Neural progenitor cell (in vitro differentiated cells): Measurements from ENCODE around the gene NFATC2IP. TPM values are rescaled to one million over a fixed set of nuclear protein-coding genes. Genes with fewer than 3 reads are reported as not detected.

Experiments
- DNase-seq: peaks from one replicate; pipeline ENCODE4 v3.0.0-alpha.2; 2016; ENCODE audit warnings: low spot score
- H2AFZ ChIP-seq: fragments of 200-600 bp; sonication (generic); replicated peaks from 2 replicates; pipeline ENCODE4 v1.6.1; 2016; ENCODE audit warnings: antibody characterized with exemption
- H3F3A ChIP-seq: fragments of 200-600 bp; sonication (generic); 2 replicates; pipeline ENCODE4 v1.6.1; 2016; ENCODE audit warnings: antibody characterized with exemption, low read depth
- H3K27ac ChIP-seq: fragments of 200-600 bp; sonication (generic); 2 replicates; pipeline ENCODE4 v1.5.1; 2016; ENCODE audit warnings: mild to moderate bottlenecking
- H3K27me3 ChIP-seq: fragments of 200-600 bp; sonication (generic); 2 replicates; pipeline ENCODE4 v1.6.1; 2016; ENCODE audit warnings: mild to moderate bottlenecking, moderate library complexity
- H3K36me3 ChIP-seq: fragments of 200-600 bp; sonication (generic); 2 replicates; pipeline ENCODE4 v1.5.1; 2016
- H3K4me1 ChIP-seq: fragments of 200-600 bp; sonication (generic); 2 replicates; pipeline ENCODE4 v1.6.1; 2016; ENCODE audit warnings: mixed run types
- H3K4me2 ChIP-seq: fragments of 200-600 bp; sonication (generic); 2 replicates; pipeline ENCODE4 v1.6.1; 2016
- H3K4me3 ChIP-seq: fragments of 200-600 bp; sonication (generic); 2 replicates; pipeline ENCODE4 v1.5.1; 2016
- H3K79me2 ChIP-seq: fragments of 200-600 bp; sonication (generic); 2 replicates; pipeline ENCODE4 v1.6.1; 2016; ENCODE audit warnings: low read depth
- H3K9ac ChIP-seq: fragments of 200-600 bp; sonication (generic); 2 replicates; pipeline ENCODE4 v1.6.1; 2016
- H3K9me3 ChIP-seq: fragments of 200-600 bp; sonication (generic); 2 replicates; pipeline ENCODE4 v1.5.1; 2016; ENCODE audit warnings: low read depth
- H4K20me1 ChIP-seq: fragments of 200-600 bp; sonication (generic); 2 replicates; pipeline ENCODE4 v1.6.1; 2016; ENCODE audit warnings: low read depth
- H3K27ac Mint-ChIP-seq: 3 replicates; pipeline ENCODE4 v1.8.0; 2021; ENCODE audit warnings: mixed read lengths
- H3K27me3 Mint-ChIP-seq: 2 replicates; pipeline ENCODE4 v1.8.0; 2022; ENCODE audit warnings: low read depth, mild to moderate bottlenecking, inconsistent platforms, moderate library complexity, mixed read lengths; ENCODE audit not compliant: insufficient read depth
- H3K36me3 Mint-ChIP-seq: 3 replicates; pipeline ENCODE4 v1.8.0; 2021; ENCODE audit warnings: mixed read lengths
- H3K4me1 Mint-ChIP-seq: 3 replicates; pipeline ENCODE4 v1.8.0; 2021; ENCODE audit warnings: mixed read lengths
- H3K4me3 Mint-ChIP-seq: 3 replicates; pipeline ENCODE4 v1.8.0; 2021; ENCODE audit warnings: mild to moderate bottlenecking, moderate library complexity, mixed read lengths
- H3K9me3 Mint-ChIP-seq: 3 replicates; pipeline ENCODE4 v1.8.0; 2020; ENCODE audit warnings: mixed read lengths
- CTCF ChIP-seq: fragments of 200-600 bp; sonication (generic); IDR thresholded peaks from 2 replicates; pipeline ENCODE4 v1.5.1; 2017; ENCODE audit warnings: antibody characterized with exemption, mild to moderate bottlenecking
- EZH2 ChIP-seq: fragments of 200-600 bp; sonication (generic); IDR thresholded peaks from 2 replicates; pipeline ENCODE4 v1.6.1; 2017; ENCODE audit warnings: antibody characterized with exemption, mild to moderate bottlenecking, moderate library complexity
- EZH2phosphoT487 ChIP-seq: fragments of 200-600 bp; sonication (generic); IDR thresholded peaks from 2 replicates; pipeline ENCODE4 v1.6.1; 2017; ENCODE audit warnings: antibody characterized with exemption
- total RNA-seq: library from RNA; depleted of rRNA; stranded (reverse); fragments of >200 nt; gene quantifications from 2 replicates; pipeline ENCODE4 v1.2.3, GENCODE V29; 2015; ENCODE audit warnings: low replicate concordance

The NFATC2IP gene
- total RNA-seq, 1 donor from 2014 or later: 33.2 TPM

GRCh38 chr16:28946681-28947080 is 4.1 kb upstream of the NFATC2IP start:
- H3K9me3 ChIP-seq: no peaks in the 10 kb centered on the region

GRCh38 chr16:28951410-28951943 is 740 bp downstream of the NFATC2IP start:
- H3K27ac Mint-ChIP-seq: peak overlapping the region; percentile 82
- TF ChIP-seq EZH2phosphoT487 (no peak), EZH2 (no peak), CTCF (no peak)
- H2AFZ ChIP-seq: peak overlapping the region; percentile 74

More at GRCh38 chr16:28946681-28947080, 4.1 kb upstream of the NFATC2IP start:
- Histone ChIP-seq H3K4me1 (no peaks in the 10 kb centered on the region), H3K4me3 (no peak overlapping the region), H3K27ac (no peak overlapping the region), H3K36me3 (no peaks in the 10 kb centered on the region), H3F3A (peaks cover 10% of the 10 kb centered on the region), H3K79me2 (peaks cover 9% of the 10 kb centered on the region), H3K4me2 (no peak overlapping the region), H3K9ac (no peak overlapping the region), H4K20me1 (peaks cover under 1% of the 10 kb centered on the region), H3K27me3 (peaks cover 19% of the 10 kb centered on the region), H2AFZ (no peak overlapping the region)
- no peak overlapping the region for H3K27ac Mint-ChIP-seq
- DNase-seq: no peak
- TF ChIP-seq EZH2 (no peak), CTCF (no peak), EZH2phosphoT487 (no peak)
- peaks cover 22% of the 10 kb centered on the region for H3K4me1 Mint-ChIP-seq
- no peaks in the 10 kb centered on the region for H3K36me3 Mint-ChIP-seq
- no peak overlapping the region for H3K4me3 Mint-ChIP-seq
- H3K27me3 Mint-ChIP-seq: peaks cover 5% of the 10 kb centered on the region
- no peaks in the 10 kb centered on the region for H3K9me3 Mint-ChIP-seq

GRCh38 chr16:28958216-28958615 is 7.5 kb downstream of the NFATC2IP start:
- peaks cover 1% of the 10 kb centered on the region for H3K36me3 ChIP-seq
- peaks cover 11% of the 10 kb centered on the region for H3K79me2 ChIP-seq
- no peak for TF ChIP-seq CTCF
- no peak for TF ChIP-seq EZH2
- TF ChIP-seq EZH2phosphoT487: no peak
- Mint-ChIP-seq H3K36me3 (peaks cover 34% of the 10 kb centered on the region), H3K27ac (no peak overlapping the region), H3K4me3 (no peak overlapping the region), H3K9me3 (no peaks in the 10 kb centered on the region), H3K27me3 (peaks cover 2% of the 10 kb centered on the region), H3K4me1 (no peaks in the 10 kb centered on the region)
- H3K9ac ChIP-seq: no peak overlapping the region
- H4K20me1 ChIP-seq: peaks cover 1% of the 10 kb centered on the region
- H3K27ac ChIP-seq: no peak overlapping the region
- H3K9me3 ChIP-seq: no peaks in the 10 kb centered on the region
- H3K4me2 ChIP-seq: no peak overlapping the region
- DNase-seq: no peak
- no peaks in the 10 kb centered on the region for H3K27me3 ChIP-seq
- H3K4me3 ChIP-seq: no peak overlapping the region
- H3K4me1 ChIP-seq: no peaks in the 10 kb centered on the region
- H3F3A ChIP-seq: no peaks in the 10 kb centered on the region
- H2AFZ ChIP-seq: no peak overlapping the region

More at GRCh38 chr16:28951410-28951943, 740 bp downstream of the NFATC2IP start:
- Histone ChIP-seq H3K27me3 (peaks cover 13% of the 10 kb centered on the region), H3K27ac (no peak overlapping the region), H3F3A (peaks cover 7% of the 10 kb centered on the region), H3K4me3 (peak overlapping the region; percentile 94), H3K4me2 (peak overlapping the region; percentile 99), H3K9me3 (no peaks in the 10 kb centered on the region), H3K9ac (peak overlapping the region; percentile 90), H3K79me2 (peaks cover 35% of the 10 kb centered on the region), H4K20me1 (peaks cover 10% of the 10 kb centered on the region), H3K36me3 (peaks cover 2% of the 10 kb centered on the region), H3K4me1 (peaks cover 4% of the 10 kb centered on the region)
- Mint-ChIP-seq H3K27me3 (peaks cover 2% of the 10 kb centered on the region), H3K9me3 (no peaks in the 10 kb centered on the region), H3K4me3 (peak overlapping the region; percentile 96), H3K36me3 (peaks cover 11% of the 10 kb centered on the region), H3K4me1 (peaks cover 16% of the 10 kb centered on the region)
- no peak for DNase-seq
